B cell (primary cell): ENCODE measurements around the gene HACD4. TPM values are rescaled to one million over a fixed set of nuclear protein-coding genes. Genes with fewer than 3 reads are reported as not detected.
A peak's percentile ranks its signal among the peaks of the same experiment; 100 is the strongest.

ENCODE experiments used
- ATAC-seq: fragments of 200-7000 bp; cut with Tn5 transposase; one replicate; pipeline ENCODE4 v1.10.0; 2021; ENCODE audit warnings: low read depth, mild to moderate bottlenecking, moderate number of reproducible peaks, moderate library complexity
- CTCF ChIA-PET: fragments of 350-600 bp; sonication (Branson Sonifier 250); formaldehyde crosslinking; loops from one replicate; lab custom pipeline; 2021; ENCODE audit warnings: antibody characterized with exemption, inconsistent platforms; lab: Charles Lee
- POLR2A ChIA-PET: fragments of 350-600 bp; sonication (Branson Sonifier 250); formaldehyde crosslinking; loops from one replicate; lab custom pipeline; 2021; ENCODE audit warnings: antibody characterized with exemption; lab: Charles Lee
- DNase-seq: peaks from one replicate; pipeline ENCODE4 v3.0.0; 2013
- H2AFZ ChIP-seq: 2 replicates; pipeline ENCODE4 v1.6.1; 2012; ENCODE audit warnings: mild to moderate bottlenecking, low read depth, low read length; ENCODE audit not compliant: insufficient read depth, poor library complexity, severe bottlenecking
- H3K27ac ChIP-seq, 2 donors: 1 replicate in 1 of 2; 2 replicates in 1 of 2; pipeline ENCODE4 v1.5.1; 2012 to 2013; ENCODE audit warnings: low read length in 2 of 2, mild to moderate bottlenecking in 2 of 2, moderate library complexity in 1 of 2
- H3K27me3 ChIP-seq, 4 experiments: fragments of 200-600 bp in 1 of 4; sonication (generic) in 1 of 4; replicated peaks in 1 of 4; 1 replicate in 2 of 4; 2 replicates in 2 of 4; pipeline versions ENCODE4 v1.6.1 to v1.7.0; 2013 to 2016; ENCODE audit warnings: low read length in 3 of 4, mild to moderate bottlenecking in 2 of 4, mixed read lengths in 1 of 4, moderate library complexity in 1 of 4; ENCODE audit not compliant: insufficient read depth in 4 of 4, control insufficient read depth in 3 of 4; ENCODE audit errors: control extremely low read depth in 1 of 4
- H3K36me3 ChIP-seq, 2 experiments: replicated peaks in 1 of 2; 1 replicate in 1 of 2; 2 replicates in 1 of 2; pipeline versions ENCODE4 v1.6.1 to v1.7.1; 2013; ENCODE audit warnings: low read length in 1 of 2; ENCODE audit not compliant: insufficient read depth in 2 of 2, control insufficient read depth in 1 of 2; ENCODE audit errors: control extremely low read depth in 1 of 2, extremely low read depth in 1 of 2
- H3K4me1 ChIP-seq, 2 donors: fragments of 200-600 bp in 1 of 2; sonication (generic) in 1 of 2; 1 replicate in 1 of 2; 2 replicates in 1 of 2; pipeline versions ENCODE4 v1.5.1 to v1.6.1; 2013 to 2017; ENCODE audit warnings: low read length in 2 of 2; ENCODE audit not compliant: control insufficient read depth in 2 of 2, insufficient read depth in 2 of 2
- H3K4me2 ChIP-seq: replicated peaks from 2 replicates; pipeline ENCODE3; 2012; ENCODE audit warnings: mild to moderate bottlenecking, low read depth, low read length; ENCODE audit not compliant: poor library complexity, severe bottlenecking
- H3K4me3 ChIP-seq, 5 experiments: fragments of 200-600 bp in 1 of 5; sonication (generic) in 1 of 5; 1 replicate in 3 of 5; 2 replicates in 2 of 5; pipeline versions ENCODE4 v1.5.1 to v1.7.0; 2011 to 2016; ENCODE audit warnings: low read length in 4 of 5, mild to moderate bottlenecking in 4 of 5, low read depth in 2 of 5, control low read depth in 1 of 5, moderate library complexity in 1 of 5; ENCODE audit not compliant: insufficient read depth in 1 of 5; ENCODE audit errors: control extremely low read depth in 1 of 5, extremely low read depth in 1 of 5
- H3K79me2 ChIP-seq: fragments of 200-600 bp; sonication (generic); one replicate; pipeline ENCODE4 v1.6.0; 2016; ENCODE audit warnings: low read length; ENCODE audit not compliant: control insufficient read depth, insufficient read depth
- H3K9ac ChIP-seq: fragments of 200-600 bp; sonication (generic); 2 replicates; pipeline ENCODE4 v1.6.1; 2017; ENCODE audit warnings: mild to moderate bottlenecking, low read length, moderate library complexity
- H3K9me3 ChIP-seq, 3 donors: one replicate each; pipeline versions ENCODE4 v1.6.1 to v1.7.1; 2013; ENCODE audit warnings: low read length in 2 of 3; ENCODE audit not compliant: control insufficient read depth in 2 of 3, insufficient read depth in 1 of 3; ENCODE audit errors: control extremely low read depth in 1 of 3
- H4K20me1 ChIP-seq: 2 replicates; pipeline ENCODE4 v1.6.0; 2012; ENCODE audit warnings: mild to moderate bottlenecking, low read length; ENCODE audit not compliant: insufficient read depth, control insufficient read depth, poor library complexity, severe bottlenecking
- H3K27ac Mint-ChIP-seq: one replicate; pipeline ENCODE4 v1.8.0; 2021; ENCODE audit warnings: mixed read lengths
- H3K27me3 Mint-ChIP-seq: one replicate; pipeline ENCODE4 v1.8.0; 2021; ENCODE audit warnings: mixed read lengths
- H3K4me1 Mint-ChIP-seq: one replicate; pipeline ENCODE4 v1.8.0; 2021; ENCODE audit warnings: mixed read lengths
- H3K4me3 Mint-ChIP-seq: one replicate; pipeline ENCODE4 v1.8.0; 2021; ENCODE audit warnings: mixed read lengths
- H3K9me3 Mint-ChIP-seq: one replicate; pipeline ENCODE4 v1.8.0; 2022; ENCODE audit warnings: mixed read lengths; ENCODE audit not compliant: insufficient read depth
- CTCF ChIP-seq: fragments of 200-600 bp; IDR thresholded peaks from one replicate; pipeline ENCODE4 v1.8.0; 2022; ENCODE audit warnings: antibody characterized with exemption, mild to moderate bottlenecking
- EZH2 ChIP-seq: IDR thresholded peaks from 2 replicates; pipeline ENCODE4 v1.6.1; 2012; ENCODE audit warnings: borderline replicate concordance, low read depth, mild to moderate bottlenecking, moderate library complexity, low read length; ENCODE audit not compliant: insufficient read depth, poor library complexity, severe bottlenecking
- WGBS: methylation state at CpG from one replicate; pipeline ENCODE4 v1.1.5; 2013; ENCODE audit warnings: missing lambda C conversion rate; ENCODE audit not compliant: insufficient coverage; 5-methylcytosine and 5-hydroxymethylcytosine counted together
- intact Hi-C: fragments of 100-400 bp; cut with micrococcal nuclease; formaldehyde crosslinking; loops from one replicate; pipeline ENCODE4 v1.10.0; 2022
- polyA plus RNA-seq: library from polyadenylated mRNA; depleted of rRNA; stranded (reverse); fragments of >200 nt; gene quantifications from 2 replicates; pipeline ENCODE4 v1.2.3, GENCODE V29; 2012
- total RNA-seq, 2 donors: library from RNA; stranded (reverse); fragments of 120-200 nt in 1 of 2; gene quantifications; 1 replicate in 1 of 2; 2 replicates in 1 of 2; pipeline versions ENCODE4 v1.2.3 to v1.2.4, GENCODE V29; 2013 to 2022

HACD4 gene
- total and polyA plus RNA-seq, 2 donors (not counting 1 experiment from before 2014, with no cell fraction given): 3.9 to 4.5 TPM

DNA sequence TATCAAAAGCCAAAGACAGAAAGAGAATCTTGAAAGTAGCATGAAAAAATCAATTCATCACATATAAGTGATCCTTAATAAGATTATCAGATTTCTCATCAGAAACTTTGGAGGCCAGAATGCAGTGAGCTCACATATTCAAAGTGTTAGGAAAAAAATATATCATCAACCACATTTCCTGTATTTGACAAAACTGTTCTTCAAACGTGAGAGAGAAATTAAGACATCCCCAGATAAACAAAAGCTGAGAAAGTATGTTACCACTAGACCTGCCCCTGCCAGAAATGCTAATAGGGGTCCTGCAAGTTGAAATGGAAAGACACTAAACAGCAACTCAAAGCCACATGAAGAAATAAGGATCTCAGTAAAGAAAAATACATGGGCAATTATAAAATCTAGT is 29.9 kb downstream of the HACD4 start:
- Histone ChIP-seq H3K27me3 (no peaks in the 10 kb centered on the region), H4K20me1 (no peaks in the 10 kb centered on the region), H2AFZ (no peak overlapping the region), H3K4me1 (peaks cover 13 to 19% of the 10 kb centered on the region in 2 donors), H3K9ac (no peak overlapping the region), H3K79me2 (no peaks in the 10 kb centered on the region), H3K9me3 (peaks cover 0 to 5% (median 4%) of the 10 kb centered on the region in 3 donors), H3K4me3 (no peak overlapping the region), H3K36me3 (peaks cover 1 to 14% of the 10 kb centered on the region in 2 experiments), H3K27ac (no peak overlapping the region), H3K4me2 (no peak overlapping the region)
- no peak for ATAC-seq
- WGBS: no CpG with 5 or more reads among the region's 1 CpG
- intact Hi-C loops: no loop called here
- H3K4me3 Mint-ChIP-seq: no peak overlapping the region
- no peaks in the 10 kb centered on the region for H3K27me3 Mint-ChIP-seq
- CTCF ChIA-PET: no interaction called here
- H3K27ac Mint-ChIP-seq: no peak overlapping the region
- POLR2A ChIA-PET: no interaction called here
- TF ChIP-seq EZH2 (no peak), CTCF (no peak)
- DNase-seq: no peak
- peaks cover 17% of the 10 kb centered on the region for H3K9me3 Mint-ChIP-seq
- H3K4me1 Mint-ChIP-seq: peaks cover 13% of the 10 kb centered on the region

DNA sequence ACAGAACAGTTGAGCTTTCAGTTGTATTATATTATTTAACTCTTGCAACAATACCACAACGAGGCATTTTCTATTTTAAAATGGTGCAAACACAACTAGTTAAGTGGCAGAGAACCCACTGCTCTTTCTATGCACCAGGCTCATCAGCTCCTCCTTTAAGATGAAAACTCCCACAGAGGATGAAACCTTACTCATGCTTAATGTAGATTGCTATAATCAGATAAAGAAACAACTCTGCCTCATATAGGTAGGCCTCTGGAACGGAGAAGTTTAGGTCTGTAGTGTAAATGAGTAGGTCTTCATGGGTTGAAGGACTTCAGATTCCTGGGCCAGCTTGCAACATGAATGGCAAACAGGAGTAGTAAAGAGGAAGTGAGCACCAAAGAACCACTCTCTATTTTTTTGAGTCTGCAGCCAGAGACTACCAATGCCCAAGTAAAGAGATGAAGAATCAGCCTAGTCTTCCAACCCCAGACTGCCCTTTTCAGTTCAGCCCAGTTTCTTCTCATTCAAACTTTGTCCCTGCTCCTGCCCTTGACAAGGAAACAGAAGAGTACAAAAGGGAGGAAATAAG is 33.9 kb downstream of the HACD4 start:
- peaks cover 14% of the 10 kb centered on the region for H3K9me3 Mint-ChIP-seq
- H3K4me3 Mint-ChIP-seq: no peak overlapping the region
- TF ChIP-seq CTCF: no peak
- no peak for TF ChIP-seq EZH2
- H3K4me1 Mint-ChIP-seq: peaks cover 31% of the 10 kb centered on the region
- Histone ChIP-seq H3K27me3 (no peaks in the 10 kb centered on the region), H3K4me1 (peaks cover 24 to 43% of the 10 kb centered on the region in 2 donors), H2AFZ (no peak overlapping the region), H3K4me3 (no peak overlapping the region), H3K9ac (no peak overlapping the region), H3K79me2 (no peaks in the 10 kb centered on the region), H3K36me3 (peaks cover 1 to 3% of the 10 kb centered on the region in 2 experiments), H4K20me1 (no peaks in the 10 kb centered on the region), H3K4me2 (peak overlapping the region; percentile 49), H3K9me3 (peaks cover 0 to 5% (median 4%) of the 10 kb centered on the region in 3 donors), H3K27ac (peak overlapping the region; percentile 23 to 51)
- intact Hi-C loops: no loop called here
- CTCF ChIA-PET: no interaction called here
- DNase-seq (peak; percentile 29), ATAC-seq (peak; percentile 36)
- WGBS: no CpG with 5 or more reads among the region's 2 CpGs
- POLR2A ChIA-PET: interaction anchor here (0.5 kb wide), 1 partner anchor 490 kb away, joined by 10 read pairs; no protein-coding TSS in a partner anchor
- no peaks in the 10 kb centered on the region for H3K27me3 Mint-ChIP-seq
- no peak overlapping the region for H3K27ac Mint-ChIP-seq
